GM21526 (cell line): ENCODE measurements around the gene VAMP4.

Experiments
- ATAC-seq: cut with Tn5 transposase; IDR thresholded peaks from one replicate; pipeline ENCODE4 v1.9.1; 2021; ENCODE audit warnings: moderate library complexity; ENCODE audit not compliant: unreplicated experiment, low FRiP score

VAMP4 gene

GRCh38 chr1:171654201-171654941 is 87.5 kb downstream of the VAMP4 start:
- ATAC-seq = no peak

DNA sequence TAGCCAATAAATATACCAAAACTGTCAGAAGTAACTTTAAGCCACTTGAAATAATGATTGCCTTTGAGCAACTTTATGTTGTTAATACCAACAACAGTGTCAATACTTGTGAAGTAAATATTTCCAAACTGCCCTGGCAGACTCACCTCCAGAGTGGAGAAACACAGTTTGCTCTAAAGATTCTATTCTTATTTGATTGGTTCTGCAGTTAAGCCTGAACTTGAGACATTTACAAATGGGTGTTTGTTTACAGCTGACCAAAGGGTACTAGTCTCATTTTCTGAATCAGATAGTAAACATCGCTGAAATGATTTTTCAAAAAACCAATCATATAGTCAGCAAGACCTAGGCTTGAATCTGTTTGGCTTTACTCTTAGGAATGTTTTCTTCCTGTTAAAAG is 88.1 kb downstream of the VAMP4 start:
- ATAC-seq = no peak

DNA sequence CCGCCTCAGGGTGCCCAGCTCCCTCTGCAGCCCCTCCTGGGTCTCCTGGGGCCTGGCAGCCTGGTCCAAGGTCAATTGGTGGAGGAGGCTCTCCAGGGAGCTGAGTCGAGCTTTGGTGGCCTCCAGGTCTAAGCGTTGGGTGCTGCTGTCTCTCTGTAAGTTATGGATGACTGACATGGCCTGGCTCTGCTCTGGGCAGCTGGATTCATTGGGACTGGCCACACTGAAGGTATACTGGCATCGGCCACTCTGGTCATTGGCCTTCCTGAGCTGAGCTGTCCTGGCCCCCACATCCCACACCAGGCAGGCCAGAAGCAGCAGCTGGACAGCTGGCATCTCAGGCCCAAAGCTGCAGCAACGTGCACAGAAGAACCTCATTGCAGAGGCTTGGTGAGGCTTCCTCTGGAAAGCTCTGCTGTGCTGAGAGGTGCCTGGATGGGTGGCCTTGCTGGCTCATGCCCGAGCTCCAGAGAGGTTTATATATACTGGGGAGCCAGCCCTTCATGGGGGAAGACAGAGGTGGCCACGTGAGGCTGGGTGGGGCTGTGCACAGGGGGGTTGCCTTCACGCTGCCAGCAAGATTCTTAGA is 89.5 kb downstream of the VAMP4 start, which contains the start of gene MYOC:
MYOC (minus strand) TSS at position 455 of the 589 bp plus-strand sequence; CDS start at position 378, 77 bp downstream.
- ATAC-seq = no peak
